Stimulated activated CD4-positive, alpha-beta T cell treated with anti-CD3 and anti-CD28 coated beads, Interleukin-1b, Interleukin-23, amount 100 ng/mL, for 1 hour (primary cell): ENCODE results near the gene TRAF6.
"Not testable (repeated sequence)": the region's sequence is repeated elsewhere in the genome, so short reads cannot be mapped to it uniquely, and the experiment has no call there.

Experiments
- DNase-seq, 2 donors: peaks; one replicate each; pipeline ENCODE4 v3.0.0-alpha.2; 2020; ENCODE audit warnings: low read depth in 2 of 2

The TRAF6 gene

GRCh38 chr11:36493332-36493731 lies 16.7 kb downstream of the TRAF6 start:
- DNase-seq = no peak

- DNase-seq = no peak
Measured at GRCh38 chr11:36492724-36493304, 17.3 kb downstream of the TRAF6 start.

GRCh38 chr11:36490026-36490806 lies 19.9 kb downstream of the TRAF6 start:
- no peak for DNase-seq

- DNase-seq = no peak
Measured at GRCh38 chr11:36488096-36488495, 22.0 kb downstream of the TRAF6 start.

- no peak for DNase-seq
Measured at GRCh38 chr11:36487619-36488018, 22.5 kb downstream of the TRAF6 start.

- DNase-seq = no peak
Measured at GRCh38 chr11:36485298-36486002, 24.6 kb downstream of the TRAF6 start.

- not testable (repeated sequence) for DNase-seq
Measured at GRCh38 chr11:36483042-36483441, 27.0 kb downstream of the TRAF6 start.

GRCh38 chr11:36480833-36481232 lies 29.2 kb downstream of the TRAF6 start:
- no peak for DNase-seq

- no peak for DNase-seq
Measured at GRCh38 chr11:36478700-36479329, 31.3 kb downstream of the TRAF6 start.

- DNase-seq = no peak
Measured at GRCh38 chr11:36475192-36475591, 34.9 kb downstream of the TRAF6 start.

- no peak for DNase-seq
Measured at GRCh38 chr11:36471577-36471976, 38.5 kb downstream of the TRAF6 start.

GRCh38 chr11:36469881-36470802 lies 39.9 kb downstream of the TRAF6 start:
- DNase-seq = no peak

- no peak for DNase-seq
Measured at GRCh38 chr11:36469063-36469462, 41.0 kb downstream of the TRAF6 start.

- DNase-seq = no peak
Measured at GRCh38 chr11:36467916-36468315, 42.2 kb downstream of the TRAF6 start.

- no peak for DNase-seq
Measured at GRCh38 chr11:36467012-36467411, 43.1 kb downstream of the TRAF6 start.

- DNase-seq = no peak
Measured at GRCh38 chr11:36465449-36466163, 44.5 kb downstream of the TRAF6 start.

- no peak for DNase-seq
Measured at GRCh38 chr11:36464720-36465119, 45.4 kb downstream of the TRAF6 start.

GRCh38 chr11:36463781-36464180 lies 46.3 kb downstream of the TRAF6 start:
- no peak for DNase-seq

GRCh38 chr11:36462321-36462720 lies 47.8 kb downstream of the TRAF6 start:
- no peak for DNase-seq

- no peak for DNase-seq
Measured at GRCh38 chr11:36460220-36460619, 49.9 kb downstream of the TRAF6 start.

- DNase-seq = no peak
Measured at GRCh38 chr11:36459046-36459445, 51.0 kb downstream of the TRAF6 start.
